ENCODE data around the gene ATP5F1A. TPM values are rescaled to one million over a fixed set of nuclear protein-coding genes. Genes with fewer than 3 reads are reported as not detected.
A peak's percentile ranks its signal among the peaks of the same experiment; 100 is the strongest.
"Not testable (repeated sequence)": the region's sequence is repeated elsewhere in the genome, so short reads cannot be mapped to it uniquely, and the experiment has no call there.

The ATP5F1A gene
- total RNA-seq, 2 experiments from 2014 or later: 519 to 526 TPM

GRCh38 chr18:46096651-46097300 lies 1.3 kb downstream of the ATP5F1A start:
- Mint-ChIP-seq H3K36me3 (peaks cover 39% of the 10 kb centered on the region), H3K4me1 (peaks cover 23% of the 10 kb centered on the region), H3K27me3 (no peaks in the 10 kb centered on the region), H3K9me3 (peaks cover 2% of the 10 kb centered on the region), H3K4me3 (peak overlapping the region; percentile 96), H3K27ac (peak overlapping the region; percentile 99)
- no peak for DNase-seq

- H3K27ac Mint-ChIP-seq: peak overlapping the region; percentile 54
Observed at GRCh38 chr18:46095532-46095931, 2.6 kb downstream of the ATP5F1A start.

GRCh38 chr18:46088501-46088900 lies 9.6 kb downstream of the ATP5F1A start:
- not testable (repeated sequence) for H3K27me3 Mint-ChIP-seq, DNase-seq, H3K9me3 Mint-ChIP-seq, H3K4me3 Mint-ChIP-seq
- Mint-ChIP-seq H3K4me1 (peaks cover 19% of the 10 kb centered on the region), H3K27ac (peak overlapping the region; percentile 25), H3K36me3 (peaks cover 63% of the 10 kb centered on the region)

More at GRCh38 chr18:46095532-46095931, 2.6 kb downstream of the ATP5F1A start:
- Mint-ChIP-seq H3K4me3 (peak overlapping the region; percentile 96), H3K27me3 (no peaks in the 10 kb centered on the region), H3K36me3 (peaks cover 52% of the 10 kb centered on the region), H3K4me1 (peaks cover 32% of the 10 kb centered on the region), H3K9me3 (peaks cover 2% of the 10 kb centered on the region)
- DNase-seq: no peak

GRCh38 chr18:46084431-46084830 lies 13.7 kb downstream of the ATP5F1A start:
- Mint-ChIP-seq H3K27ac (no peak overlapping the region), H3K4me3 (no peak overlapping the region), H3K9me3 (no peaks in the 10 kb centered on the region), H3K36me3 (peaks cover 49% of the 10 kb centered on the region), H3K27me3 (no peaks in the 10 kb centered on the region), H3K4me1 (peaks cover 7% of the 10 kb centered on the region)
- no peak for DNase-seq

- DNase-seq: no peak
- H3K27me3 Mint-ChIP-seq: no peaks in the 10 kb centered on the region
- H3K4me1 Mint-ChIP-seq: peaks cover 2% of the 10 kb centered on the region
- H3K4me3 Mint-ChIP-seq: no peak overlapping the region
- peaks cover 29% of the 10 kb centered on the region for H3K36me3 Mint-ChIP-seq
- H3K9me3 Mint-ChIP-seq: no peaks in the 10 kb centered on the region
- no peak overlapping the region for H3K27ac Mint-ChIP-seq
Observed at GRCh38 chr18:46080156-46080555, 17.9 kb downstream of the ATP5F1A start.

- no peak for DNase-seq
- Mint-ChIP-seq H3K27ac (peak overlapping the region; percentile 34), H3K36me3 (peaks cover 24% of the 10 kb centered on the region), H3K4me3 (no peak overlapping the region), H3K27me3 (no peaks in the 10 kb centered on the region), H3K4me1 (peaks cover 2% of the 10 kb centered on the region), H3K9me3 (no peaks in the 10 kb centered on the region)
Observed at GRCh38 chr18:46079336-46079735, 18.8 kb downstream of the ATP5F1A start.

GRCh38 chr18:46073474-46074331 lies 24.4 kb downstream of the ATP5F1A start:
- peak; percentile 54 for DNase-seq
- no peaks in the 10 kb centered on the region for H3K9me3 Mint-ChIP-seq
- peak overlapping the region; percentile 54 for H3K27ac Mint-ChIP-seq
- no peak overlapping the region for H3K4me3 Mint-ChIP-seq
- H3K36me3 Mint-ChIP-seq: peaks cover 9% of the 10 kb centered on the region
- H3K4me1 Mint-ChIP-seq: peaks cover 35% of the 10 kb centered on the region
- H3K27me3 Mint-ChIP-seq: no peaks in the 10 kb centered on the region

GRCh38 chr18:46072959-46073358 lies 25.1 kb downstream of the ATP5F1A start:
- H3K4me3 Mint-ChIP-seq: peak overlapping the region; percentile 81
- H3K4me1 Mint-ChIP-seq: peaks cover 37% of the 10 kb centered on the region
- H3K27me3 Mint-ChIP-seq: no peaks in the 10 kb centered on the region
- DNase-seq: no peak
- peak overlapping the region; percentile 67 for H3K27ac Mint-ChIP-seq
- H3K36me3 Mint-ChIP-seq: peaks cover 9% of the 10 kb centered on the region
- H3K9me3 Mint-ChIP-seq: no peaks in the 10 kb centered on the region

GRCh38 chr18:46072376-46072867 lies 25.7 kb downstream of the ATP5F1A start:
- Mint-ChIP-seq H3K4me1 (peaks cover 37% of the 10 kb centered on the region), H3K27ac (peak overlapping the region; percentile 67), H3K9me3 (no peaks in the 10 kb centered on the region), H3K27me3 (no peaks in the 10 kb centered on the region), H3K36me3 (peaks cover 9% of the 10 kb centered on the region), H3K4me3 (peak overlapping the region; percentile 81)
- DNase-seq: no peak

- H3K27ac Mint-ChIP-seq: peak within 1 kb of the TSS; percentile 67
- H3K36me3 Mint-ChIP-seq: peaks cover 9% of the 10 kb centered on the region
- H3K4me1 Mint-ChIP-seq: peaks cover 37% of the 10 kb centered on the region
- no peaks in the 10 kb centered on the region for H3K27me3 Mint-ChIP-seq
- no peaks in the 10 kb centered on the region for H3K9me3 Mint-ChIP-seq
- peak; percentile 69 for DNase-seq
- peak within 1 kb of the TSS; percentile 81 for H3K4me3 Mint-ChIP-seq
Observed at GRCh38 chr18:46071653-46072375, 26.3 kb downstream of the ATP5F1A start, which contains the start of gene PSTPIP2. TSS of gene PSTPIP2 (minus strand) at chr18:46072260. CDS start at chr18:46072188, 72 bp downstream.

- Mint-ChIP-seq H3K9me3 (no peaks in the 10 kb centered on the region), H3K27ac (peak overlapping the region; percentile 60), H3K4me3 (peak overlapping the region; percentile 69), H3K36me3 (peaks cover 9% of the 10 kb centered on the region), H3K27me3 (no peaks in the 10 kb centered on the region), H3K4me1 (peaks cover 39% of the 10 kb centered on the region)
- DNase-seq: peak; percentile 25
Observed at GRCh38 chr18:46070815-46071652, 27.1 kb downstream of the ATP5F1A start.

- DNase-seq: no peak
- no peak overlapping the region for H3K4me3 Mint-ChIP-seq
- no peaks in the 10 kb centered on the region for H3K9me3 Mint-ChIP-seq
- H3K4me1 Mint-ChIP-seq: peaks cover 39% of the 10 kb centered on the region
- peaks cover 9% of the 10 kb centered on the region for H3K36me3 Mint-ChIP-seq
- no peak overlapping the region for H3K27ac Mint-ChIP-seq
- H3K27me3 Mint-ChIP-seq: no peaks in the 10 kb centered on the region
Observed at GRCh38 chr18:46070232-46070631, 27.9 kb downstream of the ATP5F1A start.

- Mint-ChIP-seq H3K9me3 (no peaks in the 10 kb centered on the region), H3K36me3 (peaks cover 9% of the 10 kb centered on the region), H3K4me3 (no peak overlapping the region), H3K4me1 (peaks cover 42% of the 10 kb centered on the region), H3K27ac (no peak overlapping the region), H3K27me3 (no peaks in the 10 kb centered on the region)
- DNase-seq: no peak
Observed at GRCh38 chr18:46069524-46069923, 28.6 kb downstream of the ATP5F1A start.

- Mint-ChIP-seq H3K27ac (no peak overlapping the region), H3K36me3 (peaks cover 10% of the 10 kb centered on the region), H3K27me3 (no peaks in the 10 kb centered on the region), H3K9me3 (no peaks in the 10 kb centered on the region), H3K4me3 (no peak overlapping the region), H3K4me1 (peaks cover 41% of the 10 kb centered on the region)
- DNase-seq: no peak
Observed at GRCh38 chr18:46068763-46069162, 29.3 kb downstream of the ATP5F1A start.

Data from activated naive CD8-positive, alpha-beta T cell treated with anti-CD3 and anti-CD28 coated beads for 36 hours (primary cell).